ENCODE results near the gene MRTFA. TPM values are rescaled to one million over a fixed set of nuclear protein-coding genes. Genes with fewer than 3 reads are reported as not detected.
A peak's percentile ranks its signal among the peaks of the same experiment; 100 is the strongest.

MRTFA gene
- total and polyA plus RNA-seq, 4 donors, result 7.5 to 22.0 (median 9.6) TPM

DNA sequence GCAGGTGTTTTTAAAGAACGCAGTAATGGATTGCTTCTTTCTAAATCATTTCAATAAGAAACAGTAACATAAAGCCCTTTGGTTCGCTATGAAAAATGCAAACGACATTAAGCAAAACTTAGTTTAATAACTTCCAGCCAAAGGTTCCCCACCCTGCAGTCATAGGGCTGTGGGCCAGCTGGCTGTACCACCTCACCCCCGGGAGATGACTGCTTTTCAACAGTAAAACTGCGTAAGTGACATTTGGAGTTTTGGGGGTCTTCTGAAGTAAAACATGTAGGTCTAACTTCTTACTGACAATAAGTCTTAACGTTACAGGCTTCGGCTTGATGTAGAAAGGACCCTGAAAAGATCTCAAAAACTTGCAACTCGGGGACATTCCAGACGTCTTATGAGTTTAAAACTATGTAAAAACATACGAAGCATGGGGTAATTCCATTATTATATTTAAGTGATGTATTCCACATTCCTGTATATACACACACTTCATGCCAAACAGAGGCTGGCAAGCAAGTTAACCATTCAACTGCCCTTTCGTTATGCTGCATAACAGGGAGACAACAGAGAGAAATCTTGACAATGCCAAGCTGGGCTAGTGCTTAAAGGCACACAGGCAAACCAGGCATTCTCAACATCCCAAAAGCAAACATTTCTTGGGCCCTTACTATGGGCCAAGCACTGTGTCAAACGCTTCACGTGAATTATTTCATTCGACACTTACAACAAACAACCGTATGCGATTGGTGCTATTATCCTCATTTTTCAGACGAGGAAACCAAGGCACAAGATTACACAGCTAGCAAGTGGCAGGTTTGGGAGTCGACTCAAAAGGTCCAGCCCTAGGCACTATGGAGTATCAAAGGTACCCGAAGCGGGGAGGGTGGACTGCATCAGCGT is 1.2 kb downstream of the MRTFA start:
- H3K4me1 ChIP-seq (ENCODE audit: control insufficient read depth in 4 of 4, insufficient read depth in 4 of 4, low read length in 3 of 4), result peaks cover 4 to 16% (median 12%) of the 10 kb centered on the region in 4 donors
- H3K27me3 ChIP-seq (ENCODE audit: control insufficient read depth in 4 of 4, insufficient read depth in 4 of 4, low read length in 3 of 4), result no peaks in the 10 kb centered on the region
- peak overlapping the region; percentile 0 to 9 for H3K9ac ChIP-seq (ENCODE audit: low read depth in 1 of 2, low read length in 2 of 2)
- no peaks in the 10 kb centered on the region for H3K36me3 ChIP-seq (ENCODE audit: control insufficient read depth in 4 of 4, insufficient read depth in 3 of 4, low read depth in 1 of 4, low read length in 3 of 4)
- WGBS, result 54% methylated on average over 21 of the region's 21 CpGs
- DNase-seq (ENCODE audit: low spot score), result no peak
- H3K4me3 ChIP-seq (ENCODE audit: low read depth in 1 of 3, low read length in 3 of 3), result peak overlapping the region; percentile 68 to 84 (median 80)
- H3K27ac ChIP-seq (ENCODE audit: low read depth in 1 of 2, low read length in 2 of 2), result no peak overlapping the region
- TF ChIP-seq YY1 (IDR thresholded peaks at IDR 0.05) (no peak), TAF1 (conservative IDR thresholded peaks at IDR 0.05) (no peak), CTCF (IDR thresholded peaks at IDR 0.05; ENCODE audit: low read depth, low read length, missing input control) (no peak), FOXA1 (IDR thresholded peaks at IDR 0.05) (no peak), NR2F2 (IDR thresholded peaks at IDR 0.05) (no peak), GABPA (IDR thresholded peaks at IDR 0.05 in 1 of 2, conservative IDR thresholded peaks at IDR 0.05 in 1 of 2) (no peak), RAD21 (IDR thresholded peaks at IDR 0.05) (no peak), JUND (IDR thresholded peaks at IDR 0.05) (no peak), RXRA (IDR thresholded peaks at IDR 0.05) (no peak), EGR1 (IDR thresholded peaks at IDR 0.05; ENCODE audit: low read depth in 2 of 2) (no peak), ATF3 (IDR thresholded peaks at IDR 0.05) (no peak), HNF4G (IDR thresholded peaks at IDR 0.05) (no peak), HNF4A (conservative IDR thresholded peaks at IDR 0.05) (no peak)
- TF ChIP-seq, protein P1, sequence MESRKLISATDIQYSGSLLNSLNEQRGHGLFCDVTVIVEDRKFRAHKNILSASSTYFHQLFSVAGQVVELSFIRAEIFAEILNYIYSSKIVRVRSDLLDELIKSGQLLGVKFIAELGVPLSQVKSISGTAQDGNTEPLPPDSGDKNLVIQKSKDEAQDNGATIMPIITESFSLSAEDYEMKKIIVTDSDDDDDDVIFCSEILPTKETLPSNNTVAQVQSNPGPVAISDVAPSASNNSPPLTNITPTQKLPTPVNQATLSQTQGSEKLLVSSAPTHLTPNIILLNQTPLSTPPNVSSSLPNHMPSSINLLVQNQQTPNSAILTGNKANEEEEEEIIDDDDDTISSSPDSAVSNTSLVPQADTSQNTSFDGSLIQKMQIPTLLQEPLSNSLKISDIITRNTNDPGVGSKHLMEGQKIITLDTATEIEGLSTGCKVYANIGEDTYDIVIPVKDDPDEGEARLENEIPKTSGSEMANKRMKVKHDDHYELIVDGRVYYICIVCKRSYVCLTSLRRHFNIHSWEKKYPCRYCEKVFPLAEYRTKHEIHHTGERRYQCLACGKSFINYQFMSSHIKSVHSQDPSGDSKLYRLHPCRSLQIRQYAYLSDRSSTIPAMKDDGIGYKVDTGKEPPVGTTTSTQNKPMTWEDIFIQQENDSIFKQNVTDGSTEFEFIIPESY (IDR thresholded peaks at IDR 0.05), result no peak
- TF ChIP-seq, protein P2, sequence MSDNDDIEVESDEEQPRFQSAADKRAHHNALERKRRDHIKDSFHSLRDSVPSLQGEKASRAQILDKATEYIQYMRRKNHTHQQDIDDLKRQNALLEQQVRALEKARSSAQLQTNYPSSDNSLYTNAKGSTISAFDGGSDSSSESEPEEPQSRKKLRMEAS (IDR thresholded peaks at IDR 0.05), result no peak
- H3K9me3 ChIP-seq (ENCODE audit: control insufficient read depth in 4 of 4, low read length in 3 of 4), result no peaks in the 10 kb centered on the region

- H3K36me3 ChIP-seq (ENCODE audit: control insufficient read depth in 4 of 4, insufficient read depth in 3 of 4, low read depth in 1 of 4, low read length in 3 of 4), result no peaks in the 10 kb centered on the region
- peaks cover 4 to 16% (median 12%) of the 10 kb centered on the region in 4 donors for H3K4me1 ChIP-seq (ENCODE audit: control insufficient read depth in 4 of 4, insufficient read depth in 4 of 4, low read length in 3 of 4)
- H3K27ac ChIP-seq (ENCODE audit: low read depth in 1 of 2, low read length in 2 of 2), result no peak overlapping the region
- no peak overlapping the region for H3K4me3 ChIP-seq (ENCODE audit: low read depth in 1 of 3, low read length in 3 of 3)
- no peaks in the 10 kb centered on the region for H3K9me3 ChIP-seq (ENCODE audit: control insufficient read depth in 4 of 4, low read length in 3 of 4)
- H3K9ac ChIP-seq (ENCODE audit: low read depth in 1 of 2, low read length in 2 of 2), result no peak overlapping the region
- H3K27me3 ChIP-seq (ENCODE audit: control insufficient read depth in 4 of 4, insufficient read depth in 4 of 4, low read length in 3 of 4), result no peaks in the 10 kb centered on the region
- WGBS, result 94% methylated on average over 11 of the region's 11 CpGs
- TF ChIP-seq EGR1 (IDR thresholded peaks at IDR 0.05; ENCODE audit: low read depth in 2 of 2) (no peak), ATF3 (IDR thresholded peaks at IDR 0.05) (no peak), GABPA (IDR thresholded peaks at IDR 0.05 in 1 of 2, conservative IDR thresholded peaks at IDR 0.05 in 1 of 2) (no peak), FOXA1 (IDR thresholded peaks at IDR 0.05) (no peak), FOXA2 (IDR thresholded peaks at IDR 0.05) (no peak), TAF1 (conservative IDR thresholded peaks at IDR 0.05) (no peak), NR2F2 (IDR thresholded peaks at IDR 0.05) (no peak), SP1 (IDR thresholded peaks at IDR 0.05) (no peak), CTCF (IDR thresholded peaks at IDR 0.05; ENCODE audit: low read depth, low read length, missing input control) (no peak), REST (IDR thresholded peaks at IDR 0.05) (no peak)
- no peak for DNase-seq (ENCODE audit: low spot score)
Observed at GRCh38 chr22:40634119-40634903, 2.2 kb downstream of the MRTFA start.
